HCT116 (cell line): ENCODE measurements around the gene RUNX2. TPM values are rescaled to one million over a fixed set of nuclear protein-coding genes. Genes with fewer than 3 reads are reported as not detected.

Source experiments
- ATAC-seq: fragments of 200-7000 bp; cut with Tn5 transposase; 2 replicates; pipeline ENCODE4 v1.9.1; 2020; ENCODE audit warnings: mild to moderate bottlenecking, moderate library complexity
- BruUV-seq: library from RNA; stranded (reverse); fragments of 400-500 nt; replicated peaks from 2 replicates; lab custom pipeline; 2021; lab: Mats Ljungman, UMichigan
- CTCF ChIA-PET: fragments of 300-600 bp; sonication (Branson Sonifier 250); formaldehyde crosslinking; loops from one replicate; lab custom pipeline; 2021; ENCODE audit warnings: antibody characterized with exemption; lab: Charles Lee
- POLR2A ChIA-PET: fragments of 300-600, 350-600 bp; sonication (Branson Sonifier 250); formaldehyde crosslinking; loops from one replicate; lab custom pipeline; 2021; ENCODE audit warnings: antibody characterized with exemption; lab: Charles Lee
- RAD21 ChIA-PET, 2 experiments: fragments of 300-600 bp; sonication (Branson Sonifier 250); formaldehyde crosslinking; loops; one replicate each; lab custom pipeline; 2023; ENCODE audit warnings: low total read pairs in 2 of 2; ENCODE audit not compliant: uncharacterized antibody in 2 of 2, unreplicated experiment in 2 of 2, low non-redundant PET in 1 of 2; lab: Charles Lee
- DNase-seq: peaks from one replicate; pipeline ENCODE4 v3.0.0-alpha.2; 2010; ENCODE audit warnings: low read depth, low spot score
- H2AFZ ChIP-seq: fragments of 200-600 bp; shearing (Covaris generic), sonication (generic); 2 replicates; pipeline ENCODE4 v1.6.1; 2017; ENCODE audit warnings: low read depth, mixed run types, mixed read lengths, antibody characterized with exemption, low read length; ENCODE audit not compliant: poor library complexity, severe bottlenecking
- H3K27ac ChIP-seq: 2 replicates; pipeline ENCODE4 v1.5.1; 2012; ENCODE audit warnings: low read depth, low read length
- H3K27me3 ChIP-seq: fragments of 200-600 bp; sonication (generic); 2 replicates; pipeline ENCODE4 v1.6.1; 2016; ENCODE audit warnings: mixed run types, low read length, mixed read lengths; ENCODE audit not compliant: insufficient read depth
- H3K36me3 ChIP-seq, 2 experiments: fragments of 200-500 bp in 1 of 2; fragments of 200-600 bp in 1 of 2; sonication (Bioruptor generic) in 1 of 2; sonication (generic) in 1 of 2; 2 replicates each; pipeline versions ENCODE4 v1.5.1 to v1.6.1; 2014 to 2016; ENCODE audit warnings: low read length in 2 of 2, inconsistent platforms in 1 of 2, mixed read lengths in 1 of 2, mixed run types in 1 of 2; ENCODE audit not compliant: insufficient read depth in 2 of 2, control insufficient read depth in 1 of 2
- H3K4me1 ChIP-seq, 2 experiments: fragments of 200-600 bp in 1 of 2; sonication (generic) in 1 of 2; 2 replicates each; pipeline versions ENCODE4 v1.5.1 to v1.6.1; 2012 to 2017; ENCODE audit warnings: low read length in 2 of 2, inconsistent platforms in 1 of 2, mild to moderate bottlenecking in 1 of 2, mixed read lengths in 1 of 2, mixed run types in 1 of 2, moderate library complexity in 1 of 2; ENCODE audit not compliant: insufficient read depth in 2 of 2, control insufficient read depth in 1 of 2
- H3K4me2 ChIP-seq: fragments of 200-600 bp; sonication (generic); 2 replicates; pipeline ENCODE4 v1.6.1; 2017; ENCODE audit warnings: mixed run types, low read length, mixed read lengths
- H3K4me3 ChIP-seq, 2 experiments: fragments of 200-600 bp in 1 of 2; sonication (generic) in 1 of 2; replicated peaks in 1 of 2; 2 replicates each; pipeline ENCODE4 v1.5.1; 2011 to 2016; ENCODE audit warnings: low read length in 2 of 2, control low read depth in 1 of 2, low read depth in 1 of 2, mild to moderate bottlenecking in 1 of 2, mixed read lengths in 1 of 2, mixed run types in 1 of 2
- H3K79me2 ChIP-seq: fragments of 200-600 bp; sonication (generic); 2 replicates; pipeline ENCODE4 v1.6.1; 2017; ENCODE audit warnings: mild to moderate bottlenecking, mixed run types, low read length, moderate library complexity, mixed read lengths; ENCODE audit not compliant: insufficient read depth
- H3K9ac ChIP-seq: fragments of 200-600 bp; sonication (generic); 2 replicates; pipeline ENCODE4 v1.6.1; 2016; ENCODE audit warnings: low read length, mixed read lengths
- H3K9me2 ChIP-seq: fragments of 200-600 bp; sonication (generic), shearing (Covaris generic); 2 replicates; pipeline ENCODE4 v1.6.1; 2017; ENCODE audit warnings: mixed run types, mild to moderate bottlenecking, moderate library complexity; ENCODE audit not compliant: insufficient read depth
- H3K9me3 ChIP-seq, 2 experiments: fragments of 200-500 bp in 1 of 2; fragments of 200-600 bp in 1 of 2; sonication (Bioruptor generic) in 1 of 2; sonication (generic) in 1 of 2; 2 replicates each; pipeline ENCODE4 v1.6.1; 2014 to 2017; ENCODE audit warnings: low read length in 2 of 2, mixed read lengths in 2 of 2, inconsistent platforms in 1 of 2, low read depth in 1 of 2, mild to moderate bottlenecking in 1 of 2, mixed run types in 1 of 2, moderate library complexity in 1 of 2; ENCODE audit not compliant: control insufficient read depth in 1 of 2, insufficient read depth in 1 of 2
- H4K20me1 ChIP-seq: fragments of 200-600 bp; sonication (generic), shearing (Covaris generic); 2 replicates; pipeline ENCODE4 v1.6.1; 2017; ENCODE audit warnings: mixed run types, mild to moderate bottlenecking, moderate library complexity; ENCODE audit not compliant: insufficient read depth
- ATF3 ChIP-seq: IDR thresholded peaks from 2 replicates; pipeline ENCODE4 v1.6.1; 2012
- CBX3 ChIP-seq: IDR thresholded peaks from 2 replicates; pipeline ENCODE4 v1.6.1; 2012; ENCODE audit warnings: low read depth
- CEBPB ChIP-seq: IDR thresholded peaks from 2 replicates; pipeline ENCODE4 v1.6.1; 2012; ENCODE audit warnings: low read depth
- CTCF ChIP-seq, 3 experiments: fragments of 200-600 bp in 1 of 3; sonication (generic) in 1 of 3; IDR thresholded peaks in 2 of 3; conservative IDR thresholded peaks in 1 of 3; 2 replicates each; pipeline ENCODE4 v1.5.1; 2012 to 2017; ENCODE audit warnings: low read depth in 2 of 3, low read length in 2 of 3, antibody characterized with exemption in 1 of 3, borderline replicate concordance in 1 of 3, control low read depth in 1 of 3, mild to moderate bottlenecking in 1 of 3, mixed read lengths in 1 of 3, mixed run types in 1 of 3, moderate library complexity in 1 of 3; ENCODE audit not compliant: insufficient read depth in 1 of 3
- EGR1 ChIP-seq: IDR thresholded peaks from 2 replicates; pipeline ENCODE4 v1.6.1; 2012; ENCODE audit warnings: low read depth
- EZH2 ChIP-seq: fragments of 200-600 bp; sonication (generic); IDR thresholded peaks from 2 replicates; pipeline ENCODE4 v1.6.1; 2017; ENCODE audit warnings: antibody characterized with exemption, mixed run types
- EZH2phosphoT487 ChIP-seq: fragments of 200-600 bp; IDR thresholded peaks from 2 replicates; pipeline ENCODE4 v1.6.1; 2018; ENCODE audit warnings: antibody characterized with exemption, borderline replicate concordance
- FOSL1 ChIP-seq: IDR thresholded peaks from 2 replicates; pipeline ENCODE4 v1.6.1; 2012; ENCODE audit warnings: low read depth
- MAX ChIP-seq: IDR thresholded peaks from 2 replicates; pipeline ENCODE4 v1.6.1; 2012
- POLR2A ChIP-seq: IDR thresholded peaks from 2 replicates; pipeline ENCODE4 v1.7.0; 2011; ENCODE audit warnings: borderline replicate concordance; ENCODE audit not compliant: insufficient read depth, insufficient read length; ENCODE audit errors: extremely low read depth
- POLR2AphosphoS5 ChIP-seq: IDR thresholded peaks from 2 replicates; pipeline ENCODE4 v1.6.1; 2011; ENCODE audit warnings: mild to moderate bottlenecking, low read depth, low read length, moderate library complexity
- RAD21 ChIP-seq: IDR thresholded peaks from 2 replicates; pipeline ENCODE4 v1.6.1; 2012; ENCODE audit warnings: low read depth, mild to moderate bottlenecking
- REST ChIP-seq: IDR thresholded peaks from 2 replicates; pipeline ENCODE4 v1.6.1; 2012; ENCODE audit warnings: low read depth
- SIN3A ChIP-seq: IDR thresholded peaks from 2 replicates; pipeline ENCODE4 v1.6.1; 2012; ENCODE audit warnings: low read depth
- SRF ChIP-seq: IDR thresholded peaks from 2 replicates; pipeline ENCODE4 v1.6.1; 2012; ENCODE audit warnings: low read depth
- TCF7L2 ChIP-seq: IDR thresholded peaks from 2 replicates; pipeline ENCODE4 v1.7.0; 2011; ENCODE audit warnings: borderline replicate concordance, inconsistent platforms; ENCODE audit not compliant: insufficient read depth, insufficient read length; ENCODE audit errors: extremely low read depth
- YY1 ChIP-seq: IDR thresholded peaks from 2 replicates; pipeline ENCODE4 v1.6.1; 2011; ENCODE audit warnings: low read length, low read depth, moderate library complexity, mild to moderate bottlenecking; ENCODE audit not compliant: insufficient replicate concordance; ENCODE audit errors: extremely low read depth
- ZBTB33 ChIP-seq: IDR thresholded peaks from 2 replicates; pipeline ENCODE4 v1.6.1; 2011; ENCODE audit warnings: mild to moderate bottlenecking, low read length, moderate library complexity; ENCODE audit not compliant: insufficient replicate concordance; ENCODE audit errors: extremely low read depth
- ZFX ChIP-seq: fragments of 450-650 bp; IDR thresholded peaks from 2 replicates; pipeline ENCODE4 v1.6.1; 2017
- ZNF274 ChIP-seq: fragments of 200-500 bp; sonication (Bioruptor generic); IDR thresholded peaks from 2 replicates; pipeline ENCODE4 v1.6.1; 2014; ENCODE audit warnings: mild to moderate bottlenecking, low read depth, low read length, inconsistent platforms
- intact Hi-C: fragments of 100-400 bp; cut with micrococcal nuclease; formaldehyde crosslinking; loops from 2 replicates; pipeline ENCODE4 v1.10.0; 2022
- total RNA-seq: library from RNA; stranded (reverse); gene quantifications from one replicate; pipeline ENCODE4 v1.2.1, GENCODE V29; 2021; ENCODE audit not compliant: unreplicated experiment

RUNX2 gene
- total RNA-seq, 1 experiment from 2014 or later, result 1.1 TPM

GRCh38 chr6:45293306-45293705 lies 34.8 kb upstream of the RUNX2 start:
- BruUV-seq, result no TSS peak
- DNase-seq (no peak), ATAC-seq (no peak)

More at GRCh38 chr6:45293306-45293705, 34.8 kb upstream of the RUNX2 start:
- Histone ChIP-seq H3K36me3 (no peaks in the 10 kb centered on the region), H3K4me3 (no peak overlapping the region), H3K4me2 (no peak overlapping the region), H3K9me3 (no peaks in the 10 kb centered on the region), H3K27me3 (no peaks in the 10 kb centered on the region), H3K9me2 (no peaks in the 10 kb centered on the region), H4K20me1 (no peaks in the 10 kb centered on the region), H3K9ac (no peak overlapping the region), H3K4me1 (no peaks in the 10 kb centered on the region), H3K27ac (no peak overlapping the region), H2AFZ (no peak overlapping the region), H3K79me2 (no peaks in the 10 kb centered on the region)
- TF ChIP-seq YY1, result no peak
- no peak for TF ChIP-seq SIN3A
- TF ChIP-seq CTCF (IDR thresholded peaks at IDR 0.05 in 2 of 3, conservative IDR thresholded peaks at IDR 0.05 in 1 of 3; ENCODE audit: borderline replicate concordance in 1 of 3, insufficient read depth in 1 of 3, low read depth in 2 of 3, low read length in 2 of 3), result no peak
- TF ChIP-seq ZNF274, result no peak
- TF ChIP-seq RAD21, result no peak
- no peak for TF ChIP-seq MAX
- no peak for TF ChIP-seq CEBPB
- no peak for TF ChIP-seq POLR2AphosphoS5
- TF ChIP-seq ATF3, result no peak
- no peak for TF ChIP-seq EZH2
- no peak for TF ChIP-seq CBX3
- no peak for TF ChIP-seq REST
- TF ChIP-seq EZH2phosphoT487, result no peak
- TF ChIP-seq SRF, result no peak
- no peak for TF ChIP-seq TCF7L2
- no peak for TF ChIP-seq ZBTB33
- no peak for TF ChIP-seq FOSL1
- no peak for TF ChIP-seq POLR2A
- no peak for TF ChIP-seq ZFX
- no peak for TF ChIP-seq EGR1
- RAD21 ChIA-PET, result no interaction called here
- CTCF ChIA-PET, result no interaction called here
- intact Hi-C loops, result no loop called here
- POLR2A ChIA-PET, result no interaction called here
